Measurements from ENCODE around the gene CRK.

DNA sequence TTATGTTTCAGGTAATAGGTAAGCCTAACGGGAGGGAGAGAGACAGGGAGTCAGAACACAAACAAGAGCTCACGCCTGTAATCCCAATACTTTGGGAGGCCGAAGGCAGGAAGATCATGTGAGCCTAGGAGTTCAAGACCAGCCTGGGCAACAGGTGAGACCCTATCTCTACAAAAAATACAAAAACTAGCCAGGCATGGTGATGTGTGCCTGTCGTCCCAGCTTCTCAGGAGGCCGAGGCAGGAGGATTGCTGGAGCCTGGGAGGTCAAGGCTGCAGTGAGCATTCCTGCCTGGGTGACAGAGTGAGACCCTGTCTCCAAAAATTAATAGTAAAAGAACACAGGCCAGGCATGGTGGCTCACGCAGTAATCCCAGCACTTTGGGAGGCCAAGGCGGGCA lies 83.4 kb downstream of the CRK start:
- TF ChIP-seq, protein P1, sequence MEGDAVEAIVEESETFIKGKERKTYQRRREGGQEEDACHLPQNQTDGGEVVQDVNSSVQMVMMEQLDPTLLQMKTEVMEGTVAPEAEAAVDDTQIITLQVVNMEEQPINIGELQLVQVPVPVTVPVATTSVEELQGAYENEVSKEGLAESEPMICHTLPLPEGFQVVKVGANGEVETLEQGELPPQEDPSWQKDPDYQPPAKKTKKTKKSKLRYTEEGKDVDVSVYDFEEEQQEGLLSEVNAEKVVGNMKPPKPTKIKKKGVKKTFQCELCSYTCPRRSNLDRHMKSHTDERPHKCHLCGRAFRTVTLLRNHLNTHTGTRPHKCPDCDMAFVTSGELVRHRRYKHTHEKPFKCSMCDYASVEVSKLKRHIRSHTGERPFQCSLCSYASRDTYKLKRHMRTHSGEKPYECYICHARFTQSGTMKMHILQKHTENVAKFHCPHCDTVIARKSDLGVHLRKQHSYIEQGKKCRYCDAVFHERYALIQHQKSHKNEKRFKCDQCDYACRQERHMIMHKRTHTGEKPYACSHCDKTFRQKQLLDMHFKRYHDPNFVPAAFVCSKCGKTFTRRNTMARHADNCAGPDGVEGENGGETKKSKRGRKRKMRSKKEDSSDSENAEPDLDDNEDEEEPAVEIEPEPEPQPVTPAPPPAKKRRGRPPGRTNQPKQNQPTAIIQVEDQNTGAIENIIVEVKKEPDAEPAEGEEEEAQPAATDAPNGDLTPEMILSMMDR (IDR thresholded peaks at IDR 0.05): no peak
- TF ChIP-seq EP300 (IDR thresholded peaks at IDR 0.05) (no peak), POLR2A (IDR thresholded peaks at IDR 0.05) (no peak)
